NOMO-1 treated with dmso at 0.1 percent for 144 hours (cell line): Measurements from ENCODE around the gene CDK3.
"Not testable (repeated sequence)": the region's sequence is repeated elsewhere in the genome, so short reads cannot be mapped to it uniquely, and the experiment has no call there.

Experiments used
- DNase-seq: peaks from one replicate; lab custom pipeline; 2025; ENCODE audit not compliant: unreplicated experiment; lab: John Stamatoyannopoulos, UW

CDK3 gene

GRCh38 chr17:76000755-76001521, at the start of gene CDK3:
CDK3 (plus strand) TSS chr17:76000855; CDS start chr17:76001426, 571 bp downstream.
- no peak for DNase-seq

DNA sequence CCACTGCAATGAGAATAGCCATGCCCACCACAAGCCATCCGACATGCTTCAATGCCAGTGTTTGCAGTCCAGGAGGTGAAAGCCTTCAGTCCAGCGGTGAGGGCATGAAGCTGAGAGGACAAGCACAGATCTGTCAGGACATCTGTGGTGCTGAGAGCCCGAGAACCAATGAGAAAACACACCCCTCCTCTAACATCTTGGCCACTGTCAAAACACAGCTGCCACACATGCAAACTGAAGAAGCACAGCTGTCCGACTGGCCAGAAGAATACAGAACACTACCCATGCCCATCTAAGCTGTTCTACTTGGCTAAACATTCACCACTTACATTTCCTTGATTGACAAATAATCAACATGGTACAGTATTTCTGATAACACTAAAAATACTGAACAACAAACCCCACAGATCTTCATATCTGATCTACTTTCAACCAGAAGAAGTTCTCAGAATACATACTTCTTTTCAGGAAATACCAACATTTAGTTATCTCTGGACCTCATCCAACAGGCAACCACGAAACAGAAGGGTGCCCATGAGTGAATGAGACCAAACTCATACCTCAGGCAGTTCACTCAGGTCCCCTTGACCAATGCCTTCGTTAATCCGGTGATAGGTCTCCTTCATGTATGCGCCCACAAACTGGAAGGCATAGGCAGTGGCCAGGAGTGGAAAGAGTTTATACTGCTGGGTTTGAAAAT, 49.6 kb upstream of the CDK3 start:
- DNase-seq = no peak

- no peak for DNase-seq
Observed at GRCh38 chr17:75959051-75959838, 41.4 kb upstream of the CDK3 start.

DNA sequence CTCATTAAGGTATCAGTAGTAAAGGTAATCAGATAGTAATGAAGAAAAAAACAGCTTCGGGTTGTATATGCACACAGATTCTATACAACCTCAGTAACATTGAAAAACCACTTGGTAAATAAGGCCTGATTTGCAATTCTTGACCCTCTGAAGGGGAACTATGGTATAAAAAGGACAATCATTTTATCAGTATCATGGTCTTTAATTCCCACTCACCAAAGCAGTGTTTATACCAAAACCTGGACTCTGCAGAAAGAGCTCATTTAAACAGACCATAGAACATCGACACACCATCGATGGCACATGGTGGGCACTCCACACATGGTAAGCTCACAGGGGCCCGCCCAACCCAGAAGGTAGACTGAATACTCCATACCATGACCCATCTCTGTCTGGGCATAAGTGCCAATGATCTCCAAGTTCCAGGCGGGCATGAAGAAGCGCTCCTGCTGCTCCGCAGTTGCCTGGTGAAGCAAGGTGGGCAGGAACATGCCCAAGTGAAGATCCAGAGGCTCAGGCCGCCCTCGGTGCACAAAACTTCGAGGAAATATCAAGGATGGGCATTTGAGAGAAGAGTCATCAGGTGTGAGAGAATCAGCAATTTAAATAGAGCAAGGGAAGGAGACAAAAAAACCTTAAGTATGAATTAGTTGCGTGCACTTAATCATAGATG, 40.7 kb upstream of the CDK3 start:
- no peak for DNase-seq

GRCh38 chr17:75965468-75965867, 35.2 kb upstream of the CDK3 start:
- no peak for DNase-seq

DNA sequence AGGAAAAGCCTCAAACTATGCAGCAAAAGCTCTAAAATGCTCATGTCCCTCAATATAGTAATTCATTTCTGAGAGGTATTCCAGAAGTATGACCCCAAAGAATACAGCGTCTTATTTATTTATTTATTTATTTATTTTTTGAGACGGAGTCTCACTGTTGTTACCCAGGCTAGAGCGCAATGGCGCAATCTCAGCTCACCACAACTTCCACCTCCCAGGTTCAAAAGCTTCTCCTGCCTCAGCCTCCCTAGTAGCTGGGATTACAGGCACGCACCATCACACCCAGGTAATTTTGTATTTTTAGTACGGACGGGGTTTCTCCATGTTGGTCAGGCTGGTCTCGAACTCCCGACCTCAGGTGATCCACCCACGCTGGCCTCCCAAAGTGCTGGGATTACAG, 31.6 kb upstream of the CDK3 start:
- DNase-seq = not testable (repeated sequence)

- DNase-seq = peak; percentile 6
Observed at GRCh38 chr17:75970011-75970523, 30.6 kb upstream of the CDK3 start.

GRCh38 chr17:75970626-75971025, 30.0 kb upstream of the CDK3 start:
- DNase-seq = no peak

DNA sequence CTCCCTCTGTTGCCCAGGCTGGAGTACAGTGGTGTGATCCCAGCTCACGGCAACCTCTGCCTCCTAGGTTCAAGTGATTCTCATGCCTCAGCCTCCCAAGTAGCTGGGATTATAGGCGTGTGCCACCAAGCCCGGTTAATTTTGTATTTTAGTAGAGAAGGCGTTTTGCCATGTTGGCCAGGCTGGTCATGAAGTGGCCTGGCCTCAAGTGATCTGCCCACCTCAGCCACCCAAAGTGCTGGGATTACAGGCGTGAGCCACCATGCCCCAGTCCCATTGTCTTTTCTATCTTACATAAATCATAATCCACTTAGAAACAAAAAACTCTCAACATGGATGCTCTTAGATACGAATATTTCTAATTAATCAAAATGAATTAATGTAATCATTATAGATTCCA, 25.5 kb upstream of the CDK3 start:
- not testable (repeated sequence) for DNase-seq

- DNase-seq = no peak
Observed at GRCh38 chr17:75975757-75976174, 24.9 kb upstream of the CDK3 start.

DNA sequence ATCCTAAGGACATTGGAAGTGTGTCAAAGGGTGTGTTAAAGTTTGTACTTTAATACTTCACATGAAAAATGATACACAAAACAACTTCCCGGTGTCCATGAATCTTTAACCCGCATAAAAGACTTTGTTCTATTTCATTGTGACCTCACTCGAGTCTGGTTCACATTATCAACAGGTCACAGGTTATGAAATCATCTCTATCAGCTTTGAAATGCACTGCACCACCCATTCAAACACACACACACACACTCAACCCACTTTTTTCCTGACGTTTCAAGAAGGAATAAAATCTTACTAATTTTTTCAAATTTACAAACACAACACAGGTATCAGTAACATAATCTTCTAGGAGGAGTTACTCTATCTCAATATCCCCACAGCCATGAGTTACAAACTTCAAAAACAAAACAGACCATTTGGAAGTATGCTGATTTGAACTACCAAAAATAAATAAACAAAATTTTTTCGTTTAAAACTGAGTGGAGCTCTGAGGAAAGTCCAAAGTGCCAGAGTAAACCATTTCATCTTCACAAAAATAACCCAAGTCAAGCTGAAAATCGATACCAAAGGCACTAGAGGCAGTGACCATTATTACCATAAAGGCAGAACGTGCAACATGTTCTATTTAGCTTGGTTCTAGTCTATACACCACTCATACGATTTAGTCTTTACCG, 24.3 kb upstream of the CDK3 start:
- no peak for DNase-seq

DNA sequence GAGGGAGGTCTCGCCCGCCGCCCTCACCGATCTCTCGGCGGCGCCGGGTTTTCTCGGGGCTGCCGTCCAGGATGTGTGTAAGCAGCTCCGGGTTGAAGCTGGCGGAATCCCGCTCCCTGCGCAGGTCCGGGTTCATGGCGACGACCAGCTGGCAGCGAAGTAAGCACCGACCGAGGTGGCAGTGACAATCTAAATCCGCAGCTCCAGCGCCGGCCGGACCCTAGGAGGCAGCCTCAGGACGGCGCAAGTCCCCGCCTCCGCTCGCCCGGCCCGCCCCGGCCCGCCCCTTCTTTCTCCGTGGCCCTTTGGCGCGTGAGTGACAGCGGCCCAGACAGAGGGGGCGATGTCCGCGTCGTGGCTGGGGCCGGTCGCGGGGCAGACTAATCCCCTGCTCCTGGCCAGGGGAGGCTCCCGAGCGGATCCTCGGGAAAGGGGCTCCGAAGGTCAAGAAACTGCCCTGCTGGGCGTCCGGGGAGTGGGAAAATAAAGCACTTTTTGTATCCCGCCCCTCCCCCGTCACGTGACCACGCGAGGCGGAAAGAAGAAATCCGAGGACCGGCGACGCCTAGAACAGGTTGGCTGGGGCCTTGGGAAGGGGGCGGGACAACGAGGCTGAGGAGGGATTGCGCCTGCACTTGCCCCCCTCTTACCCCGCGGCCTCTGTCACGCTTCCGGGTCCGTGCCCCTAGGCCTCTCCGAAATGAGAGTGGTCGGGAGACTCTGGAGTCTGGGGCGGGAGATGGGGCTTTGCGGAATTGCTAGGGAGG, 21.5 kb upstream of the CDK3 start, which contains the start of the genes ACOX1 and TEN1:
TSS of gene ACOX1 (minus strand) at position 229 of the 767 bp plus-strand sequence. CDS start at position 136, 93 bp downstream.
TSS of gene TEN1 (plus strand) at position 303 of the 767 bp plus-strand sequence. CDS start 6,953 bp downstream, outside the sequence.
- peak; percentile 94 for DNase-seq

GRCh38 chr17:75979705-75980187, 20.9 kb upstream of the CDK3 start:
- DNase-seq = peak; percentile 71

DNA sequence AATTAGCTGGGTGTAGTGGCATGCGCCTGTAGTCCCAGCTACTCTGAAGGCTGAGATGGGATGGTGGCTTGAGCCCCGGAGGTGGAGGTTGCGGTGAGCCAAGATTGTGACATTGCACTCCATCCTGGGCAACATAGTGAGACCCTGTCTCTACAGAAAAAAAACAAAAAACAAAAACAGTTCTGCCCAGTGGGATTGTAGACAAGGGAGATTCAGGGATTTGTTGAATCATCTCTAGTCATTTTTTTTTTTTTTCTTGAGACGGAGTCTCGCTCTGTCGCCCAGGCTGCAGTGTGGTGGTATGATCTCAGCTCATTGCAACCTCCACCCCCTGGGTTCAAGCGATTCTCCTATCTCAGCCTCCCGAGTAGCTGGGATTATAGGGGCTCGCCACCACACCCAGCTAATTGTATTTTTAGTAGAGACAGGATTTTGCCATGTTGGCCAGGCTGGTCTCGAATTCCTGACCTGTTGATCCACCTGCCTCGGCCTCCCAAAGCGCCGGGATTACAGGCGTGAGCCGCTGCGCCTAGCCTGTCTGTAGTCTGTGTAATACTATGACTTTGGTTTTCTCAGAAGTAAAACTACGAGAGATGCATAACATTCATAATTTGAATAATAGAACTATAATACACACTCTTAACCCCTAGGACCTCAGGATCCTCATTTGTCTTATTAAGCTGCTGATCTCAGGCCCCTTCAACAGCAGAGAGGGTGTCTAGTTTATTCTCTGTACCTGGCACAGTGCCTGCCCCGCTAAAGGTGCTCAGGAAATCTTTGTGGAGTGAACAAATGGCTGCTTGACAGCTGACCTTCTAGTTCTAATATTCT, 20.3 kb upstream of the CDK3 start:
- no peak for DNase-seq

GRCh38 chr17:75981019-75981615, 19.5 kb upstream of the CDK3 start:
- DNase-seq = no peak

DNA sequence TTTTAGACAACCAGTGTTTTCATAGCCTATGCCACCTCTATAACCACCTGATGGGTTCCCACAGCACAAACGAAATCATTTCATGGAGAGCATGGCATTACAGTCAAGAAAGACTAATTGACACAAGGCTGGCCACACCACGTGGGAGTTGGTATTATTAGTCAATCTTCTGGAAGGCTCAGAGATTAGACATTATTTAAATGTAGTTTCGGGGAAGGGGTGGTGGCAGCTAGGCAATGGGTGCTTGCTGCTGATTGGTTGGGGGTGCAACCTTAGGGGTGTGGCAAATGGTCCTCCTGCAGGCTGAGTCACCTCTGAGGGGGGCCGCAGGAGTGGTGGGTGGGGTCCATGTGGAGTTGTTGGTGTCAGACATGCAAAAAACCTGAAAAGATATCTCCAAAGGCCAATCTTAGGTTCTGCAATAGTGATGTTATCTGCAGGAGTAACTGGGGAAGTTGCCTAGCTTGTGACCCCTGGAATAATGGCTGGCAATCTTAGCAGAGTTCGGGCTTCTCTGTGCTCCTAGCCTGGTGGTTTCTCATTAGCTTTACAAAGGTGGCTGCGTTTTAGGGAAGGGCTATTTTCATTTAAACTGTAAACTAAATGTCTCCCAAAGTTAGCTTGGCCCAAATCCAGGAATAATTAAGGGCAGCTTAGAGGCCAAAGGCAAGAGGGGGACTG, 17.0 kb upstream of the CDK3 start:
- peak; percentile 53 for DNase-seq

DNA sequence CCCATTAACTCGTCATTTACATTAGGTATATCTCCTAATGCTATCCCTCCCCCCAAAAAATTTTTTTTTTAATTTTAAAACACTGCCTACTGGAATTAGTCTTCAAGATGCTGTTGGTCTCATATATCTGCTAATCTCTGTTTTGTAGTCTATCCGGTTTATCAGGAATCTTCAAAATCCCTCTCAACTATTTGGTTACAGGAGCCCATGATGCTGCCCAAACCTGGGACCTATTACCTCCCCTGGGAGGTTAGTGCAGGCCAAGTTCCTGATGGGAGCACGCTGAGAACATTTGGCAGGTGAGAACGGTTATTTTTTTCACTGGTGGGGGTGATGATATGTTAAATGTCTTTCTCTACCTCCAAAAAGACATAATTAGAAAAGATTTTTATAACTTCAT, 14.7 kb upstream of the CDK3 start:
- no peak for DNase-seq
